Cardiac muscle cell (in vitro differentiated cells and primary cell): ENCODE data around the gene C14orf180. TPM values are rescaled to one million over a fixed set of nuclear protein-coding genes. Genes with fewer than 3 reads are reported as not detected.

ENCODE experiments used
- DNase-seq, 2 donors: peaks; one replicate each; pipeline versions ENCODE4 v3.0.0 to v3.0.0-alpha.2; 2010 to 2017; ENCODE audit warnings: low read depth in 1 of 2, low spot score in 1 of 2
- H3K27ac ChIP-seq: fragments of 200-600 bp; sonication (generic); 2 replicates; pipeline ENCODE4 v1.5.1; 2016
- H3K27me3 ChIP-seq: fragments of 200-600 bp; sonication (generic); 2 replicates; pipeline ENCODE4 v1.6.0; 2016; ENCODE audit warnings: control low read depth
- H3K36me3 ChIP-seq: fragments of 200-600 bp; sonication (generic); 2 replicates; pipeline ENCODE4 v1.5.1; 2016; ENCODE audit warnings: control low read depth
- H3K4me1 ChIP-seq: fragments of 200-600 bp; sonication (generic); 2 replicates; pipeline ENCODE4 v1.8.1; 2017; ENCODE audit warnings: low read depth, mild to moderate bottlenecking, mixed run types
- H3K4me3 ChIP-seq: fragments of 200-600 bp; sonication (generic); 2 replicates; pipeline ENCODE4 v1.5.1; 2016; ENCODE audit warnings: mild to moderate bottlenecking
- H3K9me3 ChIP-seq: fragments of 200-600 bp; sonication (generic); 2 replicates; pipeline ENCODE4 v1.5.1; 2017; ENCODE audit warnings: low read depth, mild to moderate bottlenecking, control low read depth
- polyA plus RNA-seq: library from polyadenylated mRNA; unstranded; fragments of >200 nt; fragmentation: Nextera tagmentation; extraction: Ambion mirVana; gene quantifications from 2 replicates; pipeline ENCODE4 v1.2.1, GENCODE V29; 2016
- total RNA-seq: library from RNA; depleted of rRNA; stranded (reverse); fragments of >200 nt; gene quantifications from 2 replicates; pipeline ENCODE4 v1.2.3, GENCODE V29; 2016
- TF ChIP-seq, protein P1 (sequence below): IDR thresholded peaks from 2 replicates; pipeline ENCODE4 v1.5.1; 2012; ENCODE audit warnings: low read depth, mild to moderate bottlenecking, low read length

C14orf180 gene
- total and polyA plus RNA-seq, 2 experiments from 2014 or later, result 17.1 to 19.7 TPM

DNA sequence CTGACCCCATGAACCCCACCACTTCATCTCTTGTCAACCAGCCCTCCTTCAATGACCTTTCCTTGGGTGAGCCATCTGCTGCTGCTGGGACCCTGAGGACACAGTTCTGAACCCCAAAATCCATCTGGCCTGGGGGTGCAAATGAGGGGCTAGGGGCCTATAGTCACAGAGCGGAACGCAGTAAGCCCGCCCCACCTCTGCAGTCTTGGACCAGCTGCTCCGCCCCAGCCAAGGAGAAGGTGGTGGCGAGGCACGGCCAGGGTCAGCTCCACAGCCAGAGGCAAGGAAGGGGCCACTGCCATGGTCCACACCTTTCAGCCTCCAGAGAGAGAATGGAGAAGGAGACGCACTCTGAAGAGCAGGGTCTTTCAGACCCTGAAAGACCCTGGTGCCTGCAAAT lies 19.9 kb downstream of the C14orf180 start:
- H3K36me3 ChIP-seq, result no peaks in the 10 kb centered on the region
- H3K9me3 ChIP-seq, result no peaks in the 10 kb centered on the region
- TF ChIP-seq, protein P1, sequence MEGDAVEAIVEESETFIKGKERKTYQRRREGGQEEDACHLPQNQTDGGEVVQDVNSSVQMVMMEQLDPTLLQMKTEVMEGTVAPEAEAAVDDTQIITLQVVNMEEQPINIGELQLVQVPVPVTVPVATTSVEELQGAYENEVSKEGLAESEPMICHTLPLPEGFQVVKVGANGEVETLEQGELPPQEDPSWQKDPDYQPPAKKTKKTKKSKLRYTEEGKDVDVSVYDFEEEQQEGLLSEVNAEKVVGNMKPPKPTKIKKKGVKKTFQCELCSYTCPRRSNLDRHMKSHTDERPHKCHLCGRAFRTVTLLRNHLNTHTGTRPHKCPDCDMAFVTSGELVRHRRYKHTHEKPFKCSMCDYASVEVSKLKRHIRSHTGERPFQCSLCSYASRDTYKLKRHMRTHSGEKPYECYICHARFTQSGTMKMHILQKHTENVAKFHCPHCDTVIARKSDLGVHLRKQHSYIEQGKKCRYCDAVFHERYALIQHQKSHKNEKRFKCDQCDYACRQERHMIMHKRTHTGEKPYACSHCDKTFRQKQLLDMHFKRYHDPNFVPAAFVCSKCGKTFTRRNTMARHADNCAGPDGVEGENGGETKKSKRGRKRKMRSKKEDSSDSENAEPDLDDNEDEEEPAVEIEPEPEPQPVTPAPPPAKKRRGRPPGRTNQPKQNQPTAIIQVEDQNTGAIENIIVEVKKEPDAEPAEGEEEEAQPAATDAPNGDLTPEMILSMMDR, result no peak
- H3K4me1 ChIP-seq, result no peaks in the 10 kb centered on the region
- no peak overlapping the region for H3K27ac ChIP-seq
- no peak overlapping the region for H3K4me3 ChIP-seq
- DNase-seq, result no peak
- H3K27me3 ChIP-seq, result peaks cover 22% of the 10 kb centered on the region

DNA sequence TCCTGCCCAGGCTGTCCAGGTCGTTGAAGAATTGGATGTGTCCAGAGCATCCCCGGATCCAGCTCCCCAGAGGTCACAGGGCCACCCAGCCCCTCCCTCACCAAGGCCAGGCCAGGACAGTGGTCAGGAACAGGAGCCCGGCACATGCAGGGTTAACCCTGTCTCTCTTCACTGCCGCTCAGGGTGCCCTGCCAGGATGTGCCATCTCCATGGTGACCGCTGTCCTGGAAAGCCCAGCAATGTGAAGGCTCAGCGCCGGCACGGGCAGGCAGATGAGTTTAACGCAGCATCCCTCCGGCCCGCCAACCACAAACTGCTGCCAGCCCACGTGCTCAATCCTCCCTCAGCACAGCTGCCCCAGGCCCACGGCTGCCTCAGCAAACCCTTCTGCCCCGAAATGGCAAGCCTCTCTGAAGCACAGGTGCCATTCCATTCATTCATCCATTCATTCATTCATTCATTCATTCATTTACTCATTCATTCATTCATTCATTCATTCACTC lies 20.6 kb downstream of the C14orf180 start:
- TF ChIP-seq, protein P1, result no peak
- no peaks in the 10 kb centered on the region for H3K4me1 ChIP-seq
- peaks cover 27% of the 10 kb centered on the region for H3K27me3 ChIP-seq
- no peaks in the 10 kb centered on the region for H3K9me3 ChIP-seq
- H3K4me3 ChIP-seq, result no peak overlapping the region
- H3K27ac ChIP-seq, result no peak overlapping the region
- DNase-seq, result no peak
- H3K36me3 ChIP-seq, result no peaks in the 10 kb centered on the region

DNA sequence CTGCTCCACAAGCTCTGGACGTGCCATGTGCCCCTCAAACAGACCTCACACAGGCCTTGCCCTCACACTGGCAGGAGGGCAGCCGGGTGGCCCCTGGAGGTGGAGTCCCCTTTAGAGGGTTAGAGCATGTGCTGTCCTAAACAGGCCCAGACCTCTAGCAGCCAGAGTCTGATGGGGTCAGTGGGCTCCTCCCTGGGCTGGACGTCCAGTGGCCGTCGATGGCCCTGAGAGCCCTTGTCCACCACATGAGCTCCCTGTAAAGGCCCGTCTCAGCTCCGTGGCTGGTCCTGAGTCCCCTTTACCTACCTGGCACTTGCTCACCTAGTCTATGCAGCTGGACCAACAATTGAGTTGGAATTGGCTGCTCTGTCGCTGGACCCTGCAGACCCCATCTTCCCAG lies 21.2 kb downstream of the C14orf180 start:
- Histone ChIP-seq H3K9me3 (no peaks in the 10 kb centered on the region), H3K4me3 (no peak overlapping the region), H3K27ac (no peak overlapping the region), H3K36me3 (no peaks in the 10 kb centered on the region), H3K27me3 (peaks cover 33% of the 10 kb centered on the region), H3K4me1 (no peaks in the 10 kb centered on the region)
- TF ChIP-seq, protein P1, result no peak
- DNase-seq, result no peak

DNA sequence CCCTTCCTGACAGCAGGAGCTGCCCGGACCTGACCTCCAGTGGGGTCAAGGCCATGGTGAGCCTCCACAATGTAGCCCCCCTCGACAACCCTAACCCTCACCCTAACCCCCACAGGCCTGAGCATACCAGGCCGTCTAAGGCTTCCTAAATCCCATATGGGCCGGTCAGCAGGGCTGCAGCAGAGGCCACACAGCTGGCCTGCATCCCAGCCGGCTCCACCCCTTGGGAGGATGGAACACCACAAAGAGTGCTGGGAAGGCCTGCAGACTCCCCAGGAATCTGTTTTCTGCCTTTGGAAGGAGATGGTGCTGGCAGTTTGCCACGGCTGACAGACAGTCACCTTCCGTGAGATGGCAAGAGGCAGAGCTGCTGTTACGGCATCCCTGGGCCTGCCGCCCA lies 22.2 kb downstream of the C14orf180 start:
- Histone ChIP-seq H3K4me1 (no peaks in the 10 kb centered on the region), H3K36me3 (no peaks in the 10 kb centered on the region), H3K27ac (no peak overlapping the region), H3K4me3 (no peak overlapping the region), H3K27me3 (peaks cover 43% of the 10 kb centered on the region), H3K9me3 (no peaks in the 10 kb centered on the region)
- peak in 1 of 2 donors; percentile 22 for DNase-seq
- TF ChIP-seq, protein P1, result no peak

DNA sequence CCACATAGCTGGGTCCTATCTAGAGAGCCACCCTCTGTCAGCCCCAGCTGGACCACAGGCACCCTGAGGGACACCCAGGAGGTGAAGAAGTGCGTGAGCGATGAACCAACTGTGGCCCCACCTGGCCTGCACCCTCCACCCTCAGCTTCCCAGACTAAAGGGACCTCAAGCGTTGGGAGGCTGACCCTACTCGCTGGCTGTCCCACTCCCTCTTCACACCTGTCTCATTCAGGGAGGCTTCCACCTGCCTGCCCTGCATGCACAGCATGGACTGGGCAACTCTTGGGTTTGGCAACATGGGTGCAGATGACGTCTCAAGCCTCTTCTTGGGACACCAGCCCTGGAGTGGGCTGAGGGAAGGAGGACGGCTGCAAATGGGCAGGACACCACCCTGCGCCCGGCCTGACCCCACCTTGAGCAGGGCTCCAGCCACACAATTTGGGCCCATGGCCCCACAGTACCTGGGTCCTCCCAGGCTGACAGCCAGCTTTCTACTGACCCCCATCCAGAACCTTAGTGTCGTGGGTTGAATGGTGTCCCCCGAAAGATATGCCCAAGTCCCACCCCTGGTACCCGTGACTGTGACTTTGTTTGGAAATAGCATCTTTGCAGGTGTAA lies 22.9 kb downstream of the C14orf180 start:
- TF ChIP-seq, protein P1, result no peak
- H3K4me3 ChIP-seq, result no peak overlapping the region
- DNase-seq, result no peak
- H3K27me3 ChIP-seq, result peaks cover 49% of the 10 kb centered on the region
- H3K27ac ChIP-seq, result no peak overlapping the region
- no peaks in the 10 kb centered on the region for H3K4me1 ChIP-seq
- no peaks in the 10 kb centered on the region for H3K9me3 ChIP-seq
- H3K36me3 ChIP-seq, result no peaks in the 10 kb centered on the region
